NCI-H1436 (cell line): ENCODE measurements around the gene TMEFF2.

Experiments
- DNase-seq: peaks from one replicate; lab custom pipeline; 2025; lab: John Stamatoyannopoulos, UW

Gene TMEFF2, protein sequence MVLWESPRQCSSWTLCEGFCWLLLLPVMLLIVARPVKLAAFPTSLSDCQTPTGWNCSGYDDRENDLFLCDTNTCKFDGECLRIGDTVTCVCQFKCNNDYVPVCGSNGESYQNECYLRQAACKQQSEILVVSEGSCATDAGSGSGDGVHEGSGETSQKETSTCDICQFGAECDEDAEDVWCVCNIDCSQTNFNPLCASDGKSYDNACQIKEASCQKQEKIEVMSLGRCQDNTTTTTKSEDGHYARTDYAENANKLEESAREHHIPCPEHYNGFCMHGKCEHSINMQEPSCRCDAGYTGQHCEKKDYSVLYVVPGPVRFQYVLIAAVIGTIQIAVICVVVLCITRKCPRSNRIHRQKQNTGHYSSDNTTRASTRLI

DNA sequence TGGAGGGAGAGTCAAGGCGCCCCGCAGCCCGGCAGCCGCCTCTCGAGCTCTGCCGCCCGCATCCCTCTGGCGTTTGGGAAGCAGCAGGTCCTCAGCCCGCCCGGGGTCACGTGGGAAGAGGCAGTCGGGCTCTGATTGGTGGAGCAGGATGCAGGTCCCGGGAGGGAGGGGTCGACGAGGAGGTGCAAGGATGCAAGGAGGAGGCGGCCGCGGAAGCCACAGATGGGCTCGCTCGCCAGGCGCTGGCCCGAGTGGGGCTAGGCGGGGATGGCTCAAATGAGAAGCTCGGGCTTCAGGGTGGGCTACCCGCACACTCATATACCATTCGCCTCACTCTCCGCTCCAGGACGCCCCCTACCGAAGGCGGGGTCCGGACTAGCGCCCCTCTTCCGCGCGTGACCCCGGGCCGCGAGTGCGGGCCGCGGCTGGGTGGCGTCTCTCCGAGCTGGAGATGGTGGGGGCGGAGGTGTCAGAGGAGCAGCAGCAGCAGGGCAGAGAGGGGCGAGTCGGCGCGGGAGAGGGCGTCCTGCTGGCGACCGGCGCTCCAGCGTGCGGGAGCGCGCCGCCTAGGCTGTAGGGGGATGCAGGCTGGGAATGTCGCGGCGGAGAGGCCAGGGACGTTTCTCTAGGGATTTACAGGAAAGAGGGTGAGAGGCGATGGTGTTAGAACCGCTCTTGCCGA lies at the start of gene TMEFF2:
Gene TMEFF2 (minus strand): TSS at position 68 of the 682 bp plus-strand sequence. CDS start 409 bp downstream, outside the sequence.
- peak; percentile 85 for DNase-seq

GRCh38 chr2:192243488-192243887 lies 48.8 kb upstream of the TMEFF2 start:
- no peak for DNase-seq

GRCh38 chr2:192236136-192236535 lies 41.4 kb upstream of the TMEFF2 start:
- DNase-seq = no peak

GRCh38 chr2:192230889-192231453 lies 36.2 kb upstream of the TMEFF2 start:
- DNase-seq = peak; percentile 70

DNA sequence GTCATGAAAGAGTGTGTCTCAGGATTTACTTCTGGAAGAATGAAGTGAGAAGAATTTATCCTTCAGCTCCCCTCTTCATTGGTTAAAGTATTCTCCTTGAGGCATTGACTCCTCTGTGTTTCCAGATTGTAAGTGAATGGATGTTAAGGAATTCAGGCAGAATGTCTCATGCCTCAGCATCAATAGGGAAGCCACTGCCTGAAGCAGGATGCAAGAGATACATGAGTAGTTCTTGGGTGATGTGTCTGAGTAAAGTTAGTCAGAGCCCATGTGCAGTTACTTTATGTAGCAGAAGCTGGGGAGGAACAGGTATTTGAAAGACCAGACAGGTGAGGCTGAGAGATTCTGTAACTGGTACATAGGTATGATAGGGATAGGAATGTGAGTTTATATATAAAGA lies 34.0 kb upstream of the TMEFF2 start:
- DNase-seq = no peak

DNA sequence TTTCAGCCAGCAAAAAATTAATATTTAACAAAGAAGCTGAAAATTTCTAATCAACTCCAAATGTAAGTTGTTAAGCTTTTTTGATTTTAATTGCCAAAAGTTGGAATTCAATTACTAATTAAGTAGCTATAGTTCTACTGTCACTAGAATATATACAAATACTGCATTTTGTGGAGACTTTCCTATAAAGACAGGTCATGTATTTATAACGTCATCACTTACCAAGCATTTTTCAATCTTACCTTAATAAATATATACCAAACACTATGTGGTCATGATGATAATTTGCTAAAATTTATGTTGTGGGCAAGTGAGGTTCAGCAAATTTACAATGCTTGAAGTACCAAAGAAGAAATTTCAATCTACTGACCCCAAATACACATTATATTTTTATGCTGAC lies 24.2 kb upstream of the TMEFF2 start:
- no peak for DNase-seq

GRCh38 chr2:192218377-192218776 lies 23.6 kb upstream of the TMEFF2 start:
- DNase-seq = no peak

- no peak for DNase-seq
Measured at GRCh38 chr2:192216336-192216735, 21.6 kb upstream of the TMEFF2 start.

DNA sequence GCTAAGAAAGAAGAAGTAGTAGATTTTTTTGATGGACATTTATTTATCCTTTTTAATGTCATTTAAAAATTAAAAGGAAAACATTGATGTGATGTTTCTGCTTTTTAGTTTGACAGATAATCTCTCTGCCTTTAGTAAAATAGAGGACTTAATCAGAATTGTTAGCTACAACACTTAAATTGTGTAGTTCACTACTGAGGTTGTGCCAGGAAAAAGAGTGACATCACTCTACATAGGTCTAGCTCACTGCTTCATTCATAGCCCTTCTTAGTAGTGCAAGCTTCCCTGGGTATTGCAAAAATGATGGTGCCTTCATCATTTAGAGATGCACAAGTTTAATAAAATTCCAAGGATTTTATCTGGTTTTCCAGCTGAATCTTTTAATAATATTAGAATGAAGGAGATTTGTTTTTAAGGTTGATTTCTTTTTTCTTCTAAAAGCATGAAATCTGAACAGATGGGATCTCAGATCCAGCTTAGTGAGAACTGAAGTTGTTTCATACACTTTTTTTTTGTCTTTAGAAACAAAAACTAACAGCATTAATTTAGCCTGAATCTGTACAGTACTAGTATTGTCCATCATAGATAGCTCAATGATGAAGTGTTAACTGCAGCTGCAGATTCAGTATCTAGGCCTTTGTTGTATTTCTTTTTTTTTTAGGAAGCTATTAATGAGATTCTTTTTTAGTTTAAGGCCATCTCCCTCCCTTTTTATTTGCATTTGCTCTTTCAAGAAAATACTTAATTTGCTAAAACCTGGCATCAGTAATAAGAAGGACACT lies 20.6 kb upstream of the TMEFF2 start:
- DNase-seq = no peak

DNA sequence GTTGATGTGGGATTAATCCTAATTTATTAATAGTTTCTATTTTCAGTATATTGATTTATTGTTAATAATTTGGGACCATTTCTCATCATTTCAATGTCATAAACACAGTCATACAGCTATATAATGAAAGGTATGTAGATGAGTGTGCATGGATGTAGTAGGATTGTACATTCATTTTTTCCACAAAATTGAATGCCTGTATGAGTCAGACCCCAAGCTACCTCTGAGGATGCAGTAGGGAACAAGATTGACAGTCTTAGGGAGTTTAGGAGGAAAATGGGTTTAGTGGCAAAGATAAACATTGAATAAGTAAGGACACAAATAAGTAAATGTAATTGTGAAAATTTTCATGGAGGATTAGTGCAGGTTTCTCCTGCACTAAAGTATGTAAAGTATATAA lies 14.1 kb upstream of the TMEFF2 start:
- DNase-seq = no peak

- no peak for DNase-seq
Measured at GRCh38 chr2:192206399-192206798, 11.7 kb upstream of the TMEFF2 start.

- DNase-seq = no peak
Measured at GRCh38 chr2:192203876-192204275, 9.1 kb upstream of the TMEFF2 start.

- no peak for DNase-seq
Measured at GRCh38 chr2:192202373-192202772, 7.6 kb upstream of the TMEFF2 start.

GRCh38 chr2:192201116-192201515 lies 6.4 kb upstream of the TMEFF2 start:
- no peak for DNase-seq

GRCh38 chr2:192197357-192197756 lies 2.6 kb upstream of the TMEFF2 start:
- no peak for DNase-seq

GRCh38 chr2:192196421-192197194 lies 1.9 kb upstream of the TMEFF2 start:
- DNase-seq = no peak

DNA sequence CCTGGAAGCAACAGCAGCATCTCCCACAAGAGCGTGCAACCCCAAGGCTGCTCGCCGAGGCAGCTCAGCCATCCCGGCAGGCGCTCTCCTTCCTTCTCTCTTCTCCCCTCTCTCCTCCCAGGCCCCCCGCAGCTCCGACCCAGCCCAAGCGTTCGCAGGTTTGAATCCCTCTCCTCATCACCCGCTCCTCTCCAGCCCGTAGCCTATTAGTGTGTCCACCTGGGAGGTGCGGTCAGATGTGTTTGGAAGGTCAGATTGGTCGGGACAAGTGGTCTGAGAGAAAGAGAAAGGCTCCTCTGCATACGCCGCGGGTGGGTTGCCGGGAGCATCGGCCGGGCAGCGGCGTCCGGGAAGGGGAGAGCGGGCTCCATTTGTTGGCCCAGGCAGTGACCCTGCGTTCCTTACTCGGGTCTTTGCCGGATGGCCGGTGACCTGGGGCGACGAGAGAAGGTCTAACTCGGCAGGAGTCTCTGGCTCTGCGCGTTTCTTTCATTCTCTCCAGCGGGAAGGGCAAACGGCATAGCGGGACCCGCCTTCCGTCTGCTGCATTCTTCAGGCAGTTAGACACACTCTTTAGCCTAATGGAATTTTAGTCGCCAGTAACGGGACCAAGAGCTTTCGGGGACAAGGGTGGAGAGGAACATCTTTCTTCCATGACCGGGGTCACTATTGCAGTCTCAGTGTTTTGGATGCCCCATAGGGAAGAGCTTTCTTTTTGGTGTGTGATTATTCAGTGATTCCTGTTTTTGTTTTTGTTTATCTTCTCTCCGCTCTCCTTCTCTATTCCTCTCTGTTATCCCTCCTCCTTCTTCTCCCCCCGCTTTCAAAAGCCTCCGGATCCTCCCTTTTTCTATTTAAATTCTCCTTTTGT lies 1.1 kb upstream of the TMEFF2 start:
- DNase-seq = peak; percentile 43

DNA sequence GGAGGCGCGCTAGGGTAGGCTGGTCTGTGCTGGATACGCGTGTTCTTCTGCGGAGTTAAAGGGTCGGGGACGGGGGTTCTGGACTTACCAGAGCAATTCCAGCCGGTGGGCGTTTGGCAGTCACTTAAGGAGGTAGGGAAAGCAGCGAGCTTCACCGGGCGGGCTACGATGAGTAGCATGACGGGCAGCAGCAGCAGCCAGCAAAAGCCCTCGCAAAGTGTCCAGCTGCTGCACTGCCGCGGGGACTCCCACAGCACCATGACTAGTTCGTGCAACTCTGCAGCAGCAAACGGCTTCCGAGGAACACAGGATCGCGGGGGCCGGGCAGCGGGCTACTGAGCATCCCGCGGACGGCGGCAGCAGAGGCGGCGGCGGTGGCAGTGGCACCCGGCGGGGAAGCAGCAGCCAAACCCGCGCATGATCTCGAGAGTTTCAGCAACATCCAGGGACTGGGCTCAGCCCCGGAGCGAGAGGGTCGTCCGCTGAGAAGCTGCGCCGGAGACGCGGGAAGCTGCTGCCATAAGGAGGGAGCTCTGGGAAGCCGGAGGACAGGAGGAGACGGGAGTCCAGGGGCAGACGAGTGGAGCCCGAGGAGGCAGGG lies 368 bp downstream of the TMEFF2 start:
- no peak for DNase-seq

- DNase-seq = peak; percentile 6
Measured at GRCh38 chr2:192190474-192190873, 4.3 kb downstream of the TMEFF2 start.

- DNase-seq = no peak
Measured at GRCh38 chr2:192186806-192187205, 7.9 kb downstream of the TMEFF2 start.
